Liver (tissue), 2 donors: ENCODE data around the gene WIPF1.

Experiments used
- GABPA ChIP-seq, 2 donors: IDR thresholded peaks in 1 of 2; conservative IDR thresholded peaks in 1 of 2; 2 replicates each; pipeline ENCODE4 v1.6.1; 2016; ENCODE audit warnings: antibody characterized with exemption in 2 of 2, mild to moderate bottlenecking in 1 of 2, moderate library complexity in 1 of 2
- RAD21 ChIP-seq, 2 donors: IDR thresholded peaks; 2 replicates each; pipeline ENCODE4 v1.6.1; 2016; ENCODE audit warnings: antibody characterized with exemption in 2 of 2, mild to moderate bottlenecking in 2 of 2
- donor health status: healthy.

DNA sequence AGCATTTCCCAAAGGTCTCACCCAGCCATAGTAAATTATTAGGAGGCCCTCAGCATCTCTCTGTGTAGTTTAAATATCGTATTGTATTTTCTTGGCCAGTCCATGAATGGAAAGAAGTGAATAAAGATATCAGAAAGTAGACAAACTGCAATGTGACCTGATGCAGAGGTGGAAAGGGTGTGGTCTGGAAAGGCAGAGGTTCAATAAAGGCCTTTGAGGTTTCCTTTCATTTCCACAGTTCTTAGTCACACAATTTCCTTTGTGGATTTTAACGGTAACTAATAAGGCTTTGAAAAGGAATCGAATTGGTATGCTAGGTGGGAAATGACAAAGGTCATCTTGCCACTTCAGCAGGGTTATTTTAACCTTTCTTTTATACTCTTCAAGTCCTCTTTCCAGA is 20.1 kb upstream of the WIPF1 start:
- TF ChIP-seq GABPA (IDR thresholded peaks at IDR 0.05 in 1 of 2, conservative IDR thresholded peaks at IDR 0.05 in 1 of 2) (no peak), RAD21 (IDR thresholded peaks at IDR 0.05) (no peak)
